ENCODE measurements around the gene PSMG3.

GRCh38 chr7:1580422-1581030 lies 10.7 kb upstream of the PSMG3 start:
- TF ChIP-seq CTCF (IDR thresholded peaks at IDR 0.05) = no peak
- no peak for TF ChIP-seq POLR2A (IDR thresholded peaks at IDR 0.05)

Data from Peyer's patch (tissue), 4 donors.